Epithelial cell of proximal tubule (primary cell): ENCODE data around the gene CFAP54. TPM values are rescaled to one million over a fixed set of nuclear protein-coding genes. Genes with fewer than 3 reads are reported as not detected.
"Not testable (repeated sequence)": the region's sequence is repeated elsewhere in the genome, so short reads cannot be mapped to it uniquely, and the experiment has no call there.

Experiments used
- DNase-seq: peaks from one replicate; pipeline ENCODE4 v3.0.0-alpha.2; 2011; ENCODE audit warnings: low read depth
- H3K4me3 ChIP-seq: 2 replicates; pipeline ENCODE4 v1.5.1; 2011; ENCODE audit warnings: low read depth, mild to moderate bottlenecking, low read length
- CTCF ChIP-seq: conservative IDR thresholded peaks from 2 replicates; pipeline ENCODE4 v1.5.1; 2012; ENCODE audit warnings: low read depth, mild to moderate bottlenecking, low read length
- total RNA-seq: library from RNA; depleted of rRNA; stranded (reverse); fragments of >200 nt; gene quantifications from 2 replicates; pipeline ENCODE4 v1.2.3, GENCODE V29; 2015

CFAP54 gene
- total RNA-seq, 1 donor from 2014 or later: 0.40 TPM

GRCh38 chr12:96448300-96448699, 41.1 kb upstream of the CFAP54 start:
- TF ChIP-seq CTCF: no peak
- H3K4me3 ChIP-seq: no peak overlapping the region
- no peak for DNase-seq

GRCh38 chr12:96452261-96452922, 37.0 kb upstream of the CFAP54 start:
- no peak overlapping the region for H3K4me3 ChIP-seq
- DNase-seq: no peak
- TF ChIP-seq CTCF: no peak

GRCh38 chr12:96454396-96454795, 35.0 kb upstream of the CFAP54 start:
- DNase-seq: no peak
- H3K4me3 ChIP-seq: no peak overlapping the region
- TF ChIP-seq CTCF: no peak

GRCh38 chr12:96456265-96456974, 33.0 kb upstream of the CFAP54 start:
- DNase-seq: no peak
- no peak for TF ChIP-seq CTCF

GRCh38 chr12:96457191-96457930, 32.0 kb upstream of the CFAP54 start:
- no peak overlapping the region for H3K4me3 ChIP-seq
- no peak for DNase-seq
- TF ChIP-seq CTCF: no peak

More at GRCh38 chr12:96456265-96456974, 33.0 kb upstream of the CFAP54 start:
- H3K4me3 ChIP-seq: no peak overlapping the region

GRCh38 chr12:96459281-96459680, 30.1 kb upstream of the CFAP54 start:
- not testable (repeated sequence) for DNase-seq, H3K4me3 ChIP-seq

GRCh38 chr12:96462571-96463280, 26.7 kb upstream of the CFAP54 start:
- TF ChIP-seq CTCF: no peak
- no peak overlapping the region for H3K4me3 ChIP-seq
- no peak for DNase-seq
